HepG2 (cell line): ENCODE results near the gene CD58. TPM values are rescaled to one million over a fixed set of nuclear protein-coding genes. Genes with fewer than 3 reads are reported as not detected.

ENCODE experiments used
- ATAC-seq: fragments of 200-7000 bp; cut with Tn5 transposase; 3 replicates; pipeline ENCODE4 v1.9.1; 2020; ENCODE audit warnings: mild to moderate bottlenecking, moderate library complexity
- BruUV-seq: library from RNA; stranded (reverse); fragments of 400-500 nt; replicated peaks from 2 replicates; lab custom pipeline; 2021; lab: Mats Ljungman, UMichigan
- CTCF ChIA-PET: fragments of 300-600 bp; formaldehyde crosslinking; extraction: SDS; loops from one replicate; lab custom pipeline; 2021; ENCODE audit warnings: low total read pairs, inconsistent platforms, low intra/inter-chr PET ratio; lab: Yijun Ruan, JAX
- POLR2A ChIA-PET: fragments of 350-600 bp; sonication (Branson Sonifier 250); formaldehyde crosslinking; loops from one replicate; lab custom pipeline; 2020; ENCODE audit warnings: antibody characterized with exemption, inconsistent platforms; lab: Yijun Ruan, JAX
- DNase-seq: peaks from one replicate; pipeline ENCODE4 v3.0.0-alpha.2; 2015; ENCODE audit warnings: low spot score
- FAIRE-seq: peaks from 3 replicates; lab custom pipeline; 2011; peaks lifted over from hg19 to GRCh38; lab: Jason Lieb, UNC
- H2AFZ ChIP-seq: one replicate; pipeline ENCODE4 v1.6.1; 2011; ENCODE audit warnings: low read length, inconsistent platforms
- H3K27ac ChIP-seq: fragments of 300-600 bp; 3 replicates; pipeline ENCODE4 v1.8.0; 2011; ENCODE audit warnings: mixed run types, mild to moderate bottlenecking, mixed read lengths, low read length, inconsistent platforms; ENCODE audit not compliant: insufficient read depth; ENCODE audit errors: extremely low read length
- H3K27me3 ChIP-seq, 2 experiments: fragments of 200-600 bp in 1 of 2; 2 replicates in 1 of 2; 3 replicates in 1 of 2; pipeline versions ENCODE4 v1.6.0 to v1.8.0; 2011; ENCODE audit warnings: low read length in 2 of 2, mild to moderate bottlenecking in 2 of 2, moderate library complexity in 2 of 2, inconsistent platforms in 1 of 2; ENCODE audit not compliant: insufficient read depth in 2 of 2, control insufficient read depth in 1 of 2
- H3K36me3 ChIP-seq, 2 experiments: fragments of 200-600 bp in 1 of 2; replicated peaks in 1 of 2; 2 replicates in 1 of 2; 3 replicates in 1 of 2; pipeline versions ENCODE4 v1.5.1 to v1.8.0; 2011; ENCODE audit warnings: low read length in 2 of 2, inconsistent platforms in 1 of 2; ENCODE audit not compliant: insufficient read depth in 2 of 2, control insufficient read depth in 1 of 2
- H3K4me1 ChIP-seq: 2 replicates; pipeline ENCODE4 v1.5.1; 2012; ENCODE audit warnings: low read length, inconsistent platforms; ENCODE audit not compliant: insufficient read depth
- H3K4me2 ChIP-seq: 2 replicates; pipeline ENCODE4 v1.6.0; 2011; ENCODE audit warnings: low read depth, low read length, inconsistent platforms
- H3K4me3 ChIP-seq, 3 experiments: fragments of 200-600 bp in 1 of 3; sonication (generic), shearing (Covaris generic) in 1 of 3; replicated peaks in 1 of 3; 2 replicates each; pipeline ENCODE4 v1.5.1; 2011 to 2016; ENCODE audit warnings: low read length in 3 of 3, inconsistent platforms in 2 of 3, low read depth in 2 of 3, mild to moderate bottlenecking in 2 of 3, control low read depth in 1 of 3, mixed read lengths in 1 of 3; ENCODE audit not compliant: insufficient read depth in 1 of 3
- H3K79me2 ChIP-seq: one replicate; pipeline ENCODE4 v1.6.1; 2011; ENCODE audit warnings: low read length, inconsistent platforms; ENCODE audit not compliant: insufficient read depth
- H3K9ac ChIP-seq: 2 replicates; pipeline ENCODE4 v1.6.0; 2011; ENCODE audit warnings: mild to moderate bottlenecking, low read depth, low read length, inconsistent platforms; ENCODE audit not compliant: insufficient read depth
- H3K9me3 ChIP-seq: 2 replicates; pipeline ENCODE4 v1.5.1; 2012; ENCODE audit warnings: mild to moderate bottlenecking, low read length
- H4K20me1 ChIP-seq: 2 replicates; pipeline ENCODE4 v1.6.0; 2011; ENCODE audit warnings: inconsistent platforms, mild to moderate bottlenecking, low read length, moderate library complexity; ENCODE audit not compliant: insufficient read depth
- HNRNPL ChIP-seq: fragments of 200-400 bp; formaldehyde crosslinking; IDR thresholded peaks from 2 replicates; pipeline ENCODE4 v1.6.1; 2017; ENCODE audit warnings: mild to moderate bottlenecking, low read depth, low read length
- KLF15 ChIP-seq: sonication (generic); formaldehyde crosslinking; IDR thresholded peaks from 2 replicates; pipeline ENCODE4 v1.8.1; 2023; ENCODE audit warnings: borderline replicate concordance, mild to moderate bottlenecking, inconsistent platforms, missing genetic modification reagents, mixed read lengths
- MAFK ChIP-seq, 2 experiments: IDR thresholded peaks in 1 of 2; conservative IDR thresholded peaks in 1 of 2; 2 replicates each; pipeline ENCODE4 v1.6.1; 2011; ENCODE audit warnings: improper control_type of control experiment in 2 of 2, low read length in 2 of 2
- REST ChIP-seq, 2 experiments: IDR thresholded peaks; 2 replicates each; pipeline ENCODE4 v1.6.1; 2011 to 2012; ENCODE audit warnings: low read length in 2 of 2, borderline replicate concordance in 1 of 2, low read depth in 1 of 2, mild to moderate bottlenecking in 1 of 2, moderate library complexity in 1 of 2
- ZNF317 ChIP-seq: sonication (generic); formaldehyde crosslinking; IDR thresholded peaks from 2 replicates; pipeline ENCODE4 v1.5.0; 2020; ENCODE audit warnings: mild to moderate bottlenecking, missing genetic modification reagents
- ZNF775 ChIP-seq: sonication (generic); formaldehyde crosslinking; IDR thresholded peaks from 2 replicates; pipeline ENCODE4 v1.4.0; 2020; ENCODE audit warnings: missing genetic modification reagents, mild to moderate bottlenecking, moderate library complexity, borderline replicate concordance
- ZZZ3 ChIP-seq: sonication (generic); formaldehyde crosslinking; IDR thresholded peaks from 2 replicates; pipeline ENCODE4 v1.4.0; 2020; ENCODE audit warnings: missing genetic modification reagents, mild to moderate bottlenecking, borderline replicate concordance
- WGBS: methylation state at CpG from one replicate; pipeline ENCODE4 v1.1.6; 2017; ENCODE audit warnings: low lambda C conversion rate; 5-methylcytosine and 5-hydroxymethylcytosine counted together
- in situ Hi-C: cut with HindIII; loops from 2 replicates; pipeline ENCODE4 v1.10.0; 2017; ENCODE audit warnings: low pct_unique_long_range_greater_than_20kb; ENCODE audit not compliant: extremely low pct_ligation_motif_present
- intact Hi-C: fragments of 100-400 bp; cut with micrococcal nuclease; formaldehyde crosslinking; loops from one replicate; pipeline ENCODE4 v1.10.0; 2022; ENCODE audit not compliant: unreplicated experiment
- polyA plus RNA-seq, 8 experiments: library from polyadenylated mRNA; depleted of rRNA in 3 of 8; stranded (reverse) in 7 of 8; unstranded in 1 of 8; fragments of >200 nt; fragmentation: Illumina TruSeq in 4 of 8; extraction: Trizol in 4 of 8; gene quantifications; 2 replicates each; pipeline versions ENCODE4 v1.2.1 to v1.2.3, GENCODE V29; 2011 to 2016; ENCODE audit warnings: low read depth in 4 of 8, missing spikeins in 1 of 8, mixed read lengths in 1 of 8; ENCODE audit not compliant: insufficient read depth in 1 of 8
- total RNA-seq, 5 experiments: library from RNA; depleted of rRNA; stranded (reverse); fragments of >200 nt; fragmentation: Illumina TruSeq; extraction: Trizol; gene quantifications; 2 replicates each; pipeline ENCODE4 v1.2.3, GENCODE V29; 2016; ENCODE audit warnings: low read depth in 1 of 5

The CD58 gene
- total and polyA plus RNA-seq, 2 of the 13 experiments (the other 11 are each of a cell fraction or from before 2014, with no cell fraction given), result 9.4 to 13.5 TPM

GRCh38 chr1:116546354-116546977 is 24.4 kb downstream of the CD58 start:
- in situ Hi-C loops, result no loop called here
- BruUV-seq, result no TSS peak
- no peak overlapping the region for H3K9ac ChIP-seq
- H4K20me1 ChIP-seq, result no peaks in the 10 kb centered on the region; the same call in 1 of the 2 replicates
- H3K4me3 ChIP-seq, result no peak overlapping the region
- 98% methylated on average over 4 of the region's 4 CpGs for WGBS
- TF ChIP-seq HNRNPL (no peak), MAFK (conservative IDR thresholded peaks at IDR 0.05 in 1 of 2, IDR thresholded peaks at IDR 0.05 in 1 of 2; ENCODE audit: low read length in 2 of 2) (peak; percentile 20 to 36; a peak in 2 of 4 replicates), KLF15 (no peak), ZZZ3 (CRISPR knock-in tag) (no peak), REST (IDR thresholded peaks at IDR 0.05; ENCODE audit: borderline replicate concordance in 1 of 2, low read depth in 1 of 2, low read length in 2 of 2) (no peak), ZNF317 (CRISPR knock-in tag) (no peak), ZNF775 (no peak)
- H3K4me1 ChIP-seq, result peaks cover 7% of the 10 kb centered on the region; the same call in 1 of the 2 replicates
- no peak overlapping the region for H3K27ac ChIP-seq
- DNase-seq, result no peak
- ChIA-PET CTCF (no interaction called here), POLR2A (no interaction called here)
- no peaks in the 10 kb centered on the region for H3K9me3 ChIP-seq
- no peak for ATAC-seq
- H3K27me3 ChIP-seq, result no peaks in the 10 kb centered on the region
- peaks cover 7 to 19% of the 10 kb centered on the region in 2 experiments; a peak in 3 of 5 replicates for H3K36me3 ChIP-seq
- FAIRE-seq, result no peak
- no peak overlapping the region for H3K4me2 ChIP-seq
- no peak overlapping the region for H2AFZ ChIP-seq
- intact Hi-C loops, result no loop called here
- no peaks in the 10 kb centered on the region for H3K79me2 ChIP-seq
